Chondrocyte (in vitro differentiated cells): ENCODE data around the gene TBC1D10A. TPM values are rescaled to one million over a fixed set of nuclear protein-coding genes. Genes with fewer than 3 reads are reported as not detected.

ENCODE experiments used
- DNase-seq: peaks from one replicate; pipeline ENCODE4 v3.0.0; 2021; ENCODE audit warnings: mixed read lengths, low spot score
- H3K27ac Mint-ChIP-seq: one replicate; pipeline ENCODE4 v1.8.0; 2021; ENCODE audit warnings: mild to moderate bottlenecking, moderate library complexity, mixed read lengths; ENCODE audit not compliant: unreplicated experiment
- H3K27me3 Mint-ChIP-seq: 2 replicates; pipeline ENCODE4 v1.8.0; 2021; ENCODE audit warnings: low read depth, mixed read lengths
- H3K36me3 Mint-ChIP-seq: 2 replicates; pipeline ENCODE4 v1.8.0; 2021; ENCODE audit warnings: low read depth, mixed read lengths
- H3K4me1 Mint-ChIP-seq: 2 replicates; pipeline ENCODE4 v1.8.0; 2021; ENCODE audit warnings: low read depth, mild to moderate bottlenecking, mixed read lengths
- H3K4me3 Mint-ChIP-seq: one replicate; pipeline ENCODE4 v1.8.0; 2021; ENCODE audit warnings: mild to moderate bottlenecking, moderate library complexity, mixed read lengths; ENCODE audit not compliant: unreplicated experiment
- H3K9me3 Mint-ChIP-seq: 2 replicates; pipeline ENCODE4 v1.8.0; 2021; ENCODE audit warnings: low read depth, mixed read lengths
- total RNA-seq: library from RNA; stranded (reverse); gene quantifications from 3 replicates; pipeline ENCODE4 v1.2.1, GENCODE V29; 2021
- TF ChIP-seq, protein P1 (sequence below): fragments of 200-600 bp; sonication (generic); IDR thresholded peaks from 2 replicates; pipeline ENCODE4 v1.5.0; 2021; ENCODE audit warnings: antibody characterized with exemption, mild to moderate bottlenecking, moderate library complexity

The TBC1D10A gene
- total RNA-seq, 1 donor from 2014 or later: 26.9 TPM

DNA sequence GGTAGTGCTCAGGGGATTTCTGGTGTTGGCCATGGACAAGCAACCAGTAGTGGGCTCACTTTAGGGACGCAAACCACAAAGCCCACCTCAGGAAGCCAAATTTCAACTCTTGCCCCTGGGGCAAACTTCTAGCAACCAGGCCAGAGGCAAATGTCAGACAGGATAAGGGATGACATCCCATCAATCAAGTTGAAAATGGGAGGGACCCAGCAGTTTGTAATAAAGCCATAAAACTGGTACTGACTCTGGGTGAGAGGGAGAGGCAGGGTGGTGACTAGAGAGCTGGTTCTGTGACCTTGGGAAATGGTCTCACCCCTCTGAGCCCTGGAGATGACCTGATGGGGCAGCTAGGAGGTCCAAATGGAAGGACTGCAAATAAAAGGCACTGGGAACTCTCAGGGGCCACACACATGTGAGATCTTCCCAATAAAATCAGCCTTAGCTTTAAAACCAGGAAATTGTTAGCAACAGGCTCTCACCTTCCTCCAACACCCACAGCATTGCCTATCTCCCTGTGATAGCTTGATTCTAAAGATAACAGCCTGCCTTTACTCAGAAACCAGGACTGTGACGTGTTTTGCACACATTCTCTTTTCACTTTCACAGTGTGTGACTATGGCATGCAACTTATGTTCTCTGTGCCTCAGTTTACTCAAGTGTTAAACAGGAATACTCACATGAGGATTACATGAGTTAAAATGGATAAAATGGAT lies 6.4 kb upstream of the TBC1D10A start:
- TF ChIP-seq, protein P1, sequence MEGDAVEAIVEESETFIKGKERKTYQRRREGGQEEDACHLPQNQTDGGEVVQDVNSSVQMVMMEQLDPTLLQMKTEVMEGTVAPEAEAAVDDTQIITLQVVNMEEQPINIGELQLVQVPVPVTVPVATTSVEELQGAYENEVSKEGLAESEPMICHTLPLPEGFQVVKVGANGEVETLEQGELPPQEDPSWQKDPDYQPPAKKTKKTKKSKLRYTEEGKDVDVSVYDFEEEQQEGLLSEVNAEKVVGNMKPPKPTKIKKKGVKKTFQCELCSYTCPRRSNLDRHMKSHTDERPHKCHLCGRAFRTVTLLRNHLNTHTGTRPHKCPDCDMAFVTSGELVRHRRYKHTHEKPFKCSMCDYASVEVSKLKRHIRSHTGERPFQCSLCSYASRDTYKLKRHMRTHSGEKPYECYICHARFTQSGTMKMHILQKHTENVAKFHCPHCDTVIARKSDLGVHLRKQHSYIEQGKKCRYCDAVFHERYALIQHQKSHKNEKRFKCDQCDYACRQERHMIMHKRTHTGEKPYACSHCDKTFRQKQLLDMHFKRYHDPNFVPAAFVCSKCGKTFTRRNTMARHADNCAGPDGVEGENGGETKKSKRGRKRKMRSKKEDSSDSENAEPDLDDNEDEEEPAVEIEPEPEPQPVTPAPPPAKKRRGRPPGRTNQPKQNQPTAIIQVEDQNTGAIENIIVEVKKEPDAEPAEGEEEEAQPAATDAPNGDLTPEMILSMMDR: no peak
- Mint-ChIP-seq H3K27me3 (no peaks in the 10 kb centered on the region), H3K4me1 (peaks cover 11% of the 10 kb centered on the region), H3K9me3 (no peaks in the 10 kb centered on the region), H3K27ac (no peak overlapping the region), H3K4me3 (no peak overlapping the region), H3K36me3 (peaks cover 36% of the 10 kb centered on the region)
- no peak for DNase-seq

DNA sequence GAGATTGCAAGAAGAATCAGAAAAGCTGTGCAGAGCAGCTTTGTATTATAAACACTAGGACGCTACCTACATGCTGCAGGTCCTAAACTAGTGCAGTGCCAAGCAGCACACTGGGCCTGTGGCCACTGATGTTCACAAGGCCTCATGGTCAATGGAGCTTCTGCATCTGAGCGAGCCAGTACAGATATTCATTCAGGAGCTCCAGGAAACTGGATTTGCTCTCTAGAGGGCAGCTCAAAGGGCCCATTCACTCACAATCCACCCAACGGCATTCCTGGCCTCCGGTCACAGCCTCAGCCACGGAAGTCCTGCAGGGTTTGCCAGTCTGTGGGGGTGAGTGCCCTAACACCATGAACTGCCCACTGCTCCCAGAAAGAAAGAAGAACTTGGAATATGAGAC lies 5.8 kb upstream of the TBC1D10A start:
- H3K9me3 Mint-ChIP-seq: no peaks in the 10 kb centered on the region
- DNase-seq: no peak
- H3K4me3 Mint-ChIP-seq: no peak overlapping the region
- TF ChIP-seq, protein P1: no peak
- H3K4me1 Mint-ChIP-seq: peaks cover 15% of the 10 kb centered on the region
- peaks cover 30% of the 10 kb centered on the region for H3K36me3 Mint-ChIP-seq
- H3K27me3 Mint-ChIP-seq: no peaks in the 10 kb centered on the region
- no peak overlapping the region for H3K27ac Mint-ChIP-seq

DNA sequence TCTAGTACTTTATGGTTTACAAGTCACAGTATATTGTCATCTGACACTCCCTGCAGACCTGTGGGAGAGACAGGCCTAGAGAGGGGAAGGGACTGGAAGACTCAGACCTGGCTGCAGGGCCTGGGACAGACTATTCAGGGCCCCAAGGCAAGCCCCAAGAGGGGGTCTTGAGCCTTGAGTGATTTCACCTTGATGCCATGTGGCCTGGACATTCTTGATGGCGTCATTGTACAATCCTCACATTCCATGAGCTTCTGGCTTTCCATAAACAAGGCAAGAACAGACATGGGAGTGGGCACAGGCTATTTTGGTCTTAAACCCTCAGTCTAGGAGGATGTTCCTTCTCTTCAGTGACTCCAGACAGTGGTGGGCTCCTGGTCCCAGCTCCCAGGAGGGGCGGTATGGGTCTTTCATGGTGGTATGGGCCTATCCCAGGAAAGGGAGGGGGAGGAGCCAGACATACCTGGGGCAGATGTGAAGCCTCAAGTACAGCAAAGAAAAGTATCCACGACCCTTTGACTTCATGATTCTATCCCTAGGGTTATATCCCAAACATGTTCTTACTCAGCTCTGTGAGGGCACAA lies 1.8 kb upstream of the TBC1D10A start:
- peaks cover 3% of the 10 kb centered on the region for H3K36me3 Mint-ChIP-seq
- TF ChIP-seq, protein P1: no peak
- H3K4me3 Mint-ChIP-seq: no peak overlapping the region
- peaks cover 46% of the 10 kb centered on the region for H3K4me1 Mint-ChIP-seq
- peak overlapping the region; percentile 94 for H3K27ac Mint-ChIP-seq
- H3K27me3 Mint-ChIP-seq: no peaks in the 10 kb centered on the region
- no peaks in the 10 kb centered on the region for H3K9me3 Mint-ChIP-seq
- no peak for DNase-seq

DNA sequence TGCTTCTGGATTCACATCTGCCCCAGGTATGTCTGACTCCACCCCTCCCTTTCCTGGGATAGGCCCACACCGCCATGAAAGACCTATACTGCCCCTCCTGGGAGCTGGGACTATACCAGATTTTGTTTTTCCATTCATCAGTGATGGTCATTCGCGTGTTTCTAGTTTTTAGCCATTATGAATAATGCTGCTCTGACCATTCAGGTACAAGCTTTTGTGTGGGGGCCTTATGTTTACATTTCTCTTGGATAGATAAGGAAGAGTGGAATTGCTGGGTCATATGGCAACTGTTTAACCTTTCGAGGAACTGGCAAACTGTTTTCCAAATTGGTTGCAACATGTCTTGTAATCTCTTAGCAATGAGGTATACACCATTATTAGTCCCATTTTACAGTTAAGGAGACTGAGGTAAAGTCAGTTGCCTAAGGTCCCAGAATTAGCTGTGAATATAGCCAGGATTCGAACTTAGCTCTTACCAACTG lies 1.2 kb upstream of the TBC1D10A start:
- peak overlapping the region; percentile 83 for H3K27ac Mint-ChIP-seq
- H3K9me3 Mint-ChIP-seq: no peaks in the 10 kb centered on the region
- H3K36me3 Mint-ChIP-seq: peaks cover 3% of the 10 kb centered on the region
- DNase-seq: no peak
- H3K4me1 Mint-ChIP-seq: peaks cover 51% of the 10 kb centered on the region
- TF ChIP-seq, protein P1: peak; percentile 30
- H3K27me3 Mint-ChIP-seq: no peaks in the 10 kb centered on the region
- H3K4me3 Mint-ChIP-seq: no peak overlapping the region

DNA sequence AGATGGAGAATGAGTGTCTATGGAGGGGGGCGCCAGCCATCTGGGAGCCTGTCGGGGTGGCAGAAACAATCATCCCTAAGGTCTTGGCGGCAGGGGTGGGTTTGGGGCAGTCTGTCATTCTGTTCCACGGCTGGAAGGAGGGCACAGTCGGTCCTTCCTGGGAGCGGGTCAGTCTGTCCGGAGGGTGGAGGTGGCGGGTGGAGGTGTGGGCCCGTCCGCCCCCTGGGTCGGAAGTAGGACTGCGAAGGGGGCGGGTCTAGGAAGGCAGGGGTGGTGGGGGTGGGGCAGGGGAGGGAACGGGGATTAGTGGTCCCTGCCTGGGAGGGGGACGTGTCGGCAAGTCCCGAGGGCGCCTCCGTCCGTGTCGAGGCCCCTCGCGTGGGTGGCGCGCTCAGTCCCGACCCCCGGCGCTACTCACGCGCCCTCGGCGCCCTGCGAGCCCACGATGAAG lies 461 bp downstream of the TBC1D10A start:
- peaks cover 3% of the 10 kb centered on the region for H3K36me3 Mint-ChIP-seq
- H3K4me1 Mint-ChIP-seq: peaks cover 59% of the 10 kb centered on the region
- TF ChIP-seq, protein P1: peak; percentile 7
- peak overlapping the region; percentile 83 for H3K4me3 Mint-ChIP-seq
- H3K27ac Mint-ChIP-seq: peak overlapping the region; percentile 89
- H3K9me3 Mint-ChIP-seq: no peaks in the 10 kb centered on the region
- DNase-seq: no peak
- no peaks in the 10 kb centered on the region for H3K27me3 Mint-ChIP-seq
